H1 (cell line): ENCODE results near the gene ADPRHL1. TPM values are rescaled to one million over a fixed set of nuclear protein-coding genes. Genes with fewer than 3 reads are reported as not detected.

ENCODE experiments used
- CTCF ChIA-PET: fragments of 300-600 bp; sonication (Branson Sonifier 250); formaldehyde crosslinking; loops from one replicate; lab custom pipeline; 2021; ENCODE audit not compliant: partially characterized antibody; lab: Charles Lee
- POLR2A ChIA-PET: fragments of 300-600 bp; sonication (Branson Sonifier 250); formaldehyde crosslinking; loops from one replicate; lab custom pipeline; 2021; ENCODE audit warnings: inconsistent platforms; ENCODE audit not compliant: partially characterized antibody; lab: Charles Lee
- DNase-seq, 2 experiments: peaks; one replicate each; pipeline versions ENCODE4 v3.0.0 to v3.0.0-alpha.2; 2010 to 2022; ENCODE audit warnings: low spot score in 2 of 2, low read depth in 1 of 2, mixed read lengths in 1 of 2
- FAIRE-seq: peaks from 2 replicates; lab custom pipeline; 2011; peaks lifted over from hg19 to GRCh38; lab: Jason Lieb, UNC
- H2AFZ ChIP-seq: 2 replicates; pipeline ENCODE4 v1.8.1; 2012; ENCODE audit warnings: low read length, inconsistent platforms
- H2AK5ac ChIP-seq: 2 replicates; pipeline ENCODE4 v1.6.1; 2013; ENCODE audit warnings: low read depth, low read length
- H2BK120ac ChIP-seq: replicated peaks from 2 replicates; pipeline ENCODE3; 2013; ENCODE audit warnings: low read depth, low read length, inconsistent platforms
- H2BK12ac ChIP-seq: 2 replicates; pipeline ENCODE4 v1.6.1; 2013; ENCODE audit warnings: low read depth, low read length
- H2BK15ac ChIP-seq: 2 replicates; pipeline ENCODE4 v1.6.1; 2013; ENCODE audit warnings: low read length
- H2BK20ac ChIP-seq: 2 replicates; pipeline ENCODE4 v1.6.1; 2013; ENCODE audit warnings: low read length
- H2BK5ac ChIP-seq: 2 replicates; pipeline ENCODE4 v1.6.1; 2013; ENCODE audit warnings: low read depth, low read length
- H3K14ac ChIP-seq: 2 replicates; pipeline ENCODE4 v1.6.1; 2013; ENCODE audit warnings: inconsistent platforms; ENCODE audit not compliant: insufficient read length
- H3K18ac ChIP-seq: 2 replicates; pipeline ENCODE4 v1.6.1; 2013; ENCODE audit warnings: low read length; ENCODE audit errors: extremely low read depth
- H3K23ac ChIP-seq: 2 replicates; pipeline ENCODE4 v1.6.1; 2013; ENCODE audit warnings: inconsistent platforms; ENCODE audit not compliant: insufficient read length
- H3K23me2 ChIP-seq: 2 replicates; pipeline ENCODE4 v1.6.1; 2013; ENCODE audit warnings: low read depth, low read length
- H3K27ac ChIP-seq: 2 replicates; pipeline ENCODE4 v1.6.1; 2011; ENCODE audit warnings: low read depth, low read length, inconsistent platforms
- H3K27me3 ChIP-seq, 4 experiments: replicated peaks in 1 of 4; 1 replicate in 1 of 4; 2 replicates in 3 of 4; pipeline versions ENCODE4 v1.6.1 to v1.8.1; 2011 to 2013; ENCODE audit warnings: low read length in 3 of 4, mild to moderate bottlenecking in 3 of 4, inconsistent platforms in 2 of 4, mixed read lengths in 2 of 4, moderate library complexity in 1 of 4; ENCODE audit not compliant: control insufficient read depth in 3 of 4, insufficient read depth in 3 of 4; ENCODE audit errors: extremely low read depth in 1 of 4
- H3K36me3 ChIP-seq, 4 experiments: 2 replicates each; pipeline versions ENCODE4 v1.6.1 to v1.8.1; 2011 to 2013; ENCODE audit warnings: mild to moderate bottlenecking in 4 of 4, low read length in 3 of 4, moderate library complexity in 2 of 4, control low read depth in 1 of 4, inconsistent platforms in 1 of 4; ENCODE audit not compliant: insufficient read depth in 4 of 4, control insufficient read depth in 2 of 4
- H3K4ac ChIP-seq: replicated peaks from 2 replicates; pipeline ENCODE3; 2013; ENCODE audit warnings: low read length, low read depth, mixed read lengths, inconsistent platforms; ENCODE audit not compliant: insufficient read length
- H3K4me1 ChIP-seq, 4 experiments: replicated peaks in 1 of 4; 1 replicate in 1 of 4; 2 replicates in 3 of 4; pipeline versions ENCODE4 v1.6.1 to v1.8.1; 2011 to 2013; ENCODE audit warnings: low read length in 3 of 4, inconsistent platforms in 2 of 4, mixed read lengths in 1 of 4; ENCODE audit not compliant: insufficient read depth in 4 of 4, control insufficient read depth in 3 of 4
- H3K4me2 ChIP-seq, 2 experiments: 2 replicates each; pipeline versions ENCODE4 v1.6.1 to v1.8.1; 2011 to 2013; ENCODE audit warnings: low read depth in 2 of 2, low read length in 2 of 2, control low read depth in 1 of 2, inconsistent platforms in 1 of 2, mild to moderate bottlenecking in 1 of 2; ENCODE audit not compliant: insufficient read depth in 1 of 2
- H3K4me3 ChIP-seq, 4 experiments: fragments of 200-600, 300-600 bp in 1 of 4; sonication (generic), shearing (Covaris generic), sonication (Bioruptor Twin) in 1 of 4; 2 replicates each; pipeline versions ENCODE4 v1.5.1 to v1.8.1; 2011 to 2016; ENCODE audit warnings: low read length in 4 of 4, low read depth in 3 of 4, control low read depth in 2 of 4, inconsistent platforms in 2 of 4, mild to moderate bottlenecking in 2 of 4, mixed read lengths in 1 of 4, moderate library complexity in 1 of 4; ENCODE audit not compliant: insufficient read depth in 2 of 4; ENCODE audit errors: extremely low read depth in 1 of 4
- H3K56ac ChIP-seq: replicated peaks from 2 replicates; pipeline ENCODE3; 2013; ENCODE audit warnings: low read depth, mild to moderate bottlenecking, mixed read lengths, low read length, inconsistent platforms; ENCODE audit not compliant: insufficient read length
- H3K79me1 ChIP-seq: 2 replicates; pipeline ENCODE4 v1.6.1; 2013; ENCODE audit warnings: low read depth, low read length, control low read depth
- H3K79me2 ChIP-seq, 2 experiments: 2 replicates each; pipeline versions ENCODE4 v1.6.1 to v1.8.1; 2012 to 2013; ENCODE audit warnings: low read length in 2 of 2, mild to moderate bottlenecking in 2 of 2, inconsistent platforms in 1 of 2; ENCODE audit not compliant: insufficient read depth in 2 of 2, control insufficient read depth in 1 of 2
- H3K9ac ChIP-seq, 4 experiments: replicated peaks in 1 of 4; 1 replicate in 1 of 4; 2 replicates in 3 of 4; pipeline versions ENCODE4 v1.6.1 to v1.8.1; 2011 to 2013; ENCODE audit warnings: low read depth in 3 of 4, low read length in 3 of 4, control low read depth in 2 of 4, mild to moderate bottlenecking in 2 of 4, moderate library complexity in 2 of 4, inconsistent platforms in 1 of 4; ENCODE audit errors: extremely low read depth in 1 of 4
- H3K9me3 ChIP-seq, 2 experiments: 2 replicates each; pipeline versions ENCODE4 v1.6.1 to v1.8.1; 2012 to 2013; ENCODE audit warnings: mild to moderate bottlenecking in 2 of 2, moderate library complexity in 2 of 2, control low read depth in 1 of 2, inconsistent platforms in 1 of 2, low read depth in 1 of 2, low read length in 1 of 2, mixed read lengths in 1 of 2; ENCODE audit not compliant: insufficient read depth in 2 of 2
- H4K20me1 ChIP-seq, 2 experiments: replicated peaks in 1 of 2; 2 replicates each; pipeline versions ENCODE3 to v1.8.1; 2011 to 2013; ENCODE audit warnings: inconsistent platforms in 2 of 2, low read length in 2 of 2, mild to moderate bottlenecking in 1 of 2; ENCODE audit not compliant: insufficient read depth in 2 of 2, control insufficient read depth in 1 of 2
- H4K5ac ChIP-seq: 2 replicates; pipeline ENCODE4 v1.6.1; 2013; ENCODE audit warnings: low read length, low read depth, mixed read lengths, inconsistent platforms; ENCODE audit not compliant: insufficient read length
- H4K8ac ChIP-seq: 2 replicates; pipeline ENCODE4 v1.8.0; 2013; ENCODE audit warnings: mild to moderate bottlenecking, moderate library complexity, low read length, inconsistent platforms; ENCODE audit not compliant: insufficient read depth; ENCODE audit errors: extremely low read depth
- H4K91ac ChIP-seq: replicated peaks from 2 replicates; pipeline ENCODE3; 2013; ENCODE audit warnings: low read length, mixed read lengths, inconsistent platforms; ENCODE audit not compliant: insufficient read length
- BCL11A ChIP-seq, 2 experiments: IDR thresholded peaks; one replicate each; pipeline ENCODE4 v1.6.1; 2011; ENCODE audit warnings: low read depth in 2 of 2, low read length in 2 of 2, mild to moderate bottlenecking in 2 of 2
- CEBPB ChIP-seq: IDR thresholded peaks from 2 replicates; pipeline ENCODE4 v1.6.1; 2012; ENCODE audit warnings: low read depth, low read length
- FOSL1 ChIP-seq: IDR thresholded peaks from 2 replicates; pipeline ENCODE4 v1.6.1; 2011; ENCODE audit warnings: mild to moderate bottlenecking, low read depth, low read length, moderate library complexity; ENCODE audit not compliant: insufficient read depth
- HDAC2 ChIP-seq, 2 experiments: fragments of 300-600 bp in 1 of 2; sonication (generic) in 1 of 2; IDR thresholded peaks; 2 replicates each; pipeline ENCODE4 v1.6.1; 2011 to 2012; ENCODE audit warnings: low read depth in 2 of 2, low read length in 2 of 2, mild to moderate bottlenecking in 2 of 2, moderate library complexity in 2 of 2, borderline replicate concordance in 1 of 2, inconsistent platforms in 1 of 2
- POLR2AphosphoS5 ChIP-seq: IDR thresholded peaks from 2 replicates; pipeline ENCODE4 v1.6.1; 2011; ENCODE audit warnings: low read depth, low read length
- SP2 ChIP-seq: IDR thresholded peaks from 2 replicates; pipeline ENCODE4 v1.6.1; 2012; ENCODE audit warnings: mild to moderate bottlenecking, low read length, inconsistent platforms
- SUZ12 ChIP-seq: fragments of 200-600 bp; sonication (generic); IDR thresholded peaks from 2 replicates; pipeline ENCODE4 v1.6.1; 2012; ENCODE audit warnings: mild to moderate bottlenecking, inconsistent platforms, low read length, moderate library complexity, mixed read lengths
- WGBS, 2 experiments: shearing (Covaris generic) in 1 of 2; methylation state at CpG; one replicate each; pipeline versions ENCODE4 v1.1.6 to v1.1.7; 2013 to 2015; ENCODE audit warnings: low lambda C conversion rate in 2 of 2, mixed read lengths in 2 of 2, inconsistent platforms in 1 of 2, low coverage in 1 of 2, missing lambda C conversion rate in 1 of 2; ENCODE audit not compliant: insufficient replicate concordance in 2 of 2, insufficient coverage in 1 of 2, insufficient read length in 1 of 2; ENCODE audit errors: extremely low coverage in 1 of 2, missing lambda C conversion rate in 1 of 2; 5-methylcytosine and 5-hydroxymethylcytosine counted together
- polyA plus RNA-seq, 7 experiments: library from polyadenylated mRNA; depleted of rRNA in 3 of 7; stranded (reverse) in 5 of 7; unstranded in 2 of 7; fragments of >200 nt in 5 of 7; fragments of 200-250 nt in 2 of 7; gene quantifications; 1 replicate in 5 of 7; 2 replicates in 1 of 7; 4 replicates in 1 of 7; pipeline versions ENCODE4 v1.2.1 to v1.2.3, GENCODE V29; 2011 to 2013; ENCODE audit warnings: missing spikeins in 2 of 7, mixed read lengths in 2 of 7
- total RNA-seq: library from RNA; stranded (reverse); fragmentation: NEBNext Ultra II Directional; extraction: Animal tissue kit (Norgen Biotek cat#: 25700); gene quantifications from 2 replicates; pipeline ENCODE4 v1.2.1, GENCODE V29; 2021

ADPRHL1 gene
- total and polyA plus RNA-seq, 2 of the 8 experiments (the other 6 are each of a cell fraction or from before 2014, with no cell fraction given): 0.74 to 1.7 TPM

- Histone ChIP-seq H2AK5ac (no peak overlapping the region), H4K91ac (no peak overlapping the region), H3K79me1 (no peaks in the 10 kb centered on the region), H2BK15ac (no peak overlapping the region), H2BK20ac (no peak overlapping the region), H4K20me1 (peaks cover 0 to 1% of the 10 kb centered on the region in 2 experiments), H4K5ac (no peak overlapping the region), H3K23me2 (no peaks in the 10 kb centered on the region), H3K23ac (no peak overlapping the region), H2AFZ (no peak overlapping the region), H3K4me3 (no peak overlapping the region), H3K4me2 (no peak overlapping the region), H3K4ac (no peak overlapping the region), H2BK5ac (no peak overlapping the region), H2BK12ac (0 out of 2 replicates have a peak overlapping the region, but pooled peaks have one; percentile 3), H3K36me3 (no peaks in the 10 kb centered on the region), H3K27me3 (no peaks in the 10 kb centered on the region), H3K27ac (no peak overlapping the region), H3K9me3 (no peaks in the 10 kb centered on the region), H3K56ac (no peak overlapping the region), H3K4me1 (peaks cover 0 to 7% (median 3%) of the 10 kb centered on the region in 4 experiments; a peak in 2 of 7 replicates), H2BK120ac (no peak overlapping the region), H3K14ac (no peak overlapping the region), H3K18ac (no peak overlapping the region), H3K9ac (no peak overlapping the region), H4K8ac (no peak overlapping the region; the same call in 1 of the 2 replicates), H3K79me2 (no peaks in the 10 kb centered on the region)
- FAIRE-seq (no peak), DNase-seq (no peak)
- ChIA-PET CTCF (interaction anchor here (0.8 to 2.5 kb wide), 8 partner anchors 11 to 301 kb away, joined by 3 to 9 read pairs (median 4); no protein-coding TSS in a partner anchor), POLR2A (interaction anchor here (0.7 kb wide), 1 partner anchor 17 kb away, joined by 3 read pairs; no protein-coding TSS in a partner anchor)
- TF ChIP-seq SUZ12 (no peak), HDAC2 (IDR thresholded peaks at IDR 0.05; ENCODE audit: borderline replicate concordance in 1 of 2, low read depth in 2 of 2, low read length in 2 of 2) (no peak), POLR2AphosphoS5 (no peak), SP2 (no peak), FOSL1 (no peak), BCL11A (IDR thresholded peaks at IDR 0.05; ENCODE audit: low read depth in 2 of 2, low read length in 2 of 2) (no peak), CEBPB (peak; percentile 47; the same call in 1 of the 2 replicates)
- 82% methylated on average over 16 of the region's 16 CpGs; no CpG with 5 or more reads in 1 of the 2 experiments for WGBS, 2 experiments
These were observed 35.2 kb downstream of the ADPRHL1 start for GRCh38 chr13:113417836-113418721.
